Activated naive CD4-positive, alpha-beta T cell (primary cell): ENCODE results near the gene FAM167B.
A peak's percentile ranks its signal among the peaks of the same experiment; 100 is the strongest.

ENCODE experiments used
- DNase-seq, 4 experiments: peaks; one replicate each; lab custom pipeline; 2025; lab: John Stamatoyannopoulos, UW

The FAM167B gene

GRCh38 chr1:32246888-32247273 lies at the start of gene FAM167B:
Gene FAM167B, plus strand, starts transcription at chr1:32247222. Its CDS starts 200 bp downstream, at chr1:32247422.
- no peak for DNase-seq

DNA sequence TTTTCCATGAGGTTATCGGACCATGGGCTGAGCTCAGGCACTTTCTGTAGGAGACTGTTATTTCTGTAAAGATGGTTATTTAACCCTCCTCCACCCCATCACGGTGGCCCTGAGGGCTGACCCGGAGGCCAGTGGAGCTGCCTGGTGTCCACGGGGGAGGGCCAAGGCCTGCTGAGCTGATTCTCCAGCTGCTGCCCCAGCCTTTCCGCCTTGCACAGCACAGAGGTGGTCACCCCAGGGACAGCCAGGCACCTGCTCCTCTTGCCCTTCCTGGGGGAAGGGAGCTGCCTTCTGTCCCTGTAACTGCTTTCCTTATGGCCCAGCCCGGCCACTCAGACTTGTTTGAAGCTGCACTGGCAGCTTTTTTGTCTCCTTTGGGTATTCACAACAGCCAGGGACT lies 49.2 kb upstream of the FAM167B start:
- no peak for DNase-seq

DNA sequence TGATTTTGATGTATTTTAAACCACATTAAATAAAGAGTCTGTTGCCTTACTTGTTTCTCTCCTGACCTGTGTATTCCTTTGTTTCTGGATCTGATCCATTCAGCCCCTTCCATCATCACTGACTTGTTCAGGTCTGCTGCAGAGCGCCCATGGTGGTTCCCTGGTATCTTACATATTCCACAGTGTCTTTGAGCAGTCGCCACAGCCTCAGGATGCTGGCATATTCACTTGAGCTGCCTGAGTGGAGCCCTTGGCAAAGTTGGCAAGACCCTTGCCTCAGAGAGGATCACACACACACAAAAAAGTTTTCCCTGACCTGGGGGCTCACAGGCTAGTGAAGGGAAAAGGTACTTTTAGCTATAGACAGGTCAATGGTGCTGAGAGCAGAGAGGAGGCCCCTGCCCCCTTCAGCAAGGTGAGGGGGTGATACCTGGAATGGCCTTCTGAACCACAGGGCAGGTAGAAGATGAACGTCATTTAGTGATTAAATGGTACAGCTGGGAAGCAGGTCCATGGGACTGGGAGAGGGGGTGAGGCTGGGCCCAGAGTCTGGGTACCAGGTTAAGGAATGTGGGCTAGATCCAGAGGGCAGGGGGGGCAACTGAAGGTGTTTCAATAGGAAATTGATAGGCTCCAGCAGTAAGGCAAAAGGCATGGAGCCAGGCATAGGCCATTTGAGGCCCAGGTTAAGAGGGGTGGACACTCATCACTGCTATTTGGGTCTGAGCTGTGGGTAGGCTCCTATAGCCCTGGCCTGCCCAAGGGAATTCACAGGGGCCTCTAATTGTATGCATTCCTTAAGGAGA lies 48.6 kb upstream of the FAM167B start:
- no peak for DNase-seq

GRCh38 chr1:32199043-32199716 lies 47.8 kb upstream of the FAM167B start:
- no peak for DNase-seq

DNA sequence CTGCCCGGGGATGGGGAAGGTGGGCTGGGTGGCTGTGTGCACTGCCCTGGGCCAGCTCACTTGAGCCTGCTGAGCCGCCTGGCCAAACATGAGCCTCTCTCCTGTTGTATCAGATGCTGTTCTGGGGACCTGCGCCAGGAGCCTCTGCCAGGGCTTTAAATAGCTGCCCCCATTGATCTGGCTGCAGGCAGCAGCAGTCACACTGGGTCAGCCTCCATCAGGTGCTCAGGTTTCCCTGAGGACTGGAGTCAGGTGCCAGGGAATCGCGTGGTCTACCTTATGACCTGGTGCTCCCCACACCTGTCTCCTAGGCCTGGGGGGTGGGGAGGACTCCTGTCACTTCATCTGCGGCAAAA lies 47.3 kb upstream of the FAM167B start:
- no peak for DNase-seq

DNA sequence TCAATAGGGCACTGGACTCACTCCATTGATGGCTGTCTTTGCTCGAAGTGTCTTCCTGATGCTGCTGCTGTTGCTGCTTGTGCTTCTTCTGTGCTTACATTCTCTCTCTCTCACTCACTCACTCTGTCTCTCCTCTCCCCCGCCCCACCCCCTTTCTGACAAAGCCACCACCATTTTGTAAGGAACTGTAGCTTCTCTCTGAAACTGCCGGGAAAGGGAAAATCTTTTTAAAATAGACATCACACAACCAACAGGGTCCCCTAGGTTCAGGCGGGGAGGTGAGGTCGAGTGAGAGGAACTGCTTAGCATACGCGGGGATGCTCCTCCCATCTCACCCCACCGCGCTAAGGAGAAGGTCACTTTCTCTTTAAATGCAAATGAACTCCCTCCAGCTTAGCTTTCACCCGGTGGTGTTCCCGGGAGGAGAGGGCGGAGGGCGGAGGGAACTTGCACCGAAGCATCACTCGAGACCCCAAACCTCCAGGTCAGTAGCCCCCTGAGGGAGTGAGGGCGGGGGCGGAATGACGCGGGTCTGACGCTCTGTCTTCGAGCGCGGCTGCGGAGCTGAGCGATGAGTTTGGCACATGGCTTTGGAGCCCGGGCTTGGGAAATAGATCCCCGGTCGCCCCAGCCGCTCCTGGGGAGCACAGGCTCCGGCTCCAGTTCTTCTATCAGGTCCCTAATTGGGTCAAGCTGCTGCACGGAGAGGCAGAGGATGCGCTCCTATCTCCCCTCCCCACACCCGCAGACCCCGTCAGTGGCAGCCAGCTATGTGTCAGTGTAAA lies 46.6 kb upstream of the FAM167B start, which contains the start of gene CCDC28B:
Gene CCDC28B, plus strand, starts transcription at position 370 of the 785 bp plus-strand sequence. CDS start 1,341 bp downstream, outside the sequence.
- peak in 2 of 4 experiments; percentile 17 to 40 for DNase-seq

DNA sequence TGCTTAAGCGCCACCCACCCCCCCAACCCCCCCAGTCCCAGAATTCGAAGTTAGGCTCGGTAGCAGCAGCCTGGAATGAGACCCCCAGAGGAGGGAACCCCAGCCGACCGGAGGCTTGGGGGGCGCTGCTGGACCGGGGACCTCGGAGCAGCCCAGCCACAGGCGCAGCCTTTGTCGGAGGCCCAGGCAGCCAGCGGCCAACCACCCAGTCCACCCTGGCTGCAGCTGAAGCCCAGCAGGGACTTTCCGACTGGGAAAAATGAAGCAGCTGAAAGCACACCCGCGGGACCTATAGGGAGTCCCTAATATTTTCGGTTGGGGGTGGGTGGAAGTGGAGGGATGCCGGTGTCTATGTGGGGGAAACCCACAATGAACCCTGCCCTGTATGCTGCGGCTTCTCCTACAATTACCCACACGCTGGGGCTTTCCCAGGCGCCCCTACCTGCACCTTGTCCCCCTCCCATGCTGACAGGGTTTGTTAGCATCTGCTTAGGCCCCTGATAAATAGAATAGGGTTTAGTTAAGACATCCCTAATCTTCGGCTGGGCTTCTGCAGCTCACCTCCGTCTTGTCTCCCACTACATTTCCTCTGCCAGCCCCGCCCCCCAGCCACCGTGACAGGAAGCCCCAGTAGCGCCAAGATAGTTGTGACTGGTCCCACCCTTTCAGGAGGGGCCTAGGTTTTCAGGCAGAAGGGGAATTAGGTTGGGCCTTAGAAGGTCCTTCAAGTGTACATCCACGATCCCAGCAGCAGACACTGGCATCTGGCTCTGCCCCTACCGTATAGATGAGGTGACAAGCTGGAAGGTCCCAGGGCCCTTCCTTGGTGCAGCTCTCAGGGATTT lies 45.8 kb upstream of the FAM167B start:
- peak; percentile 30 to 71 (median 50) for DNase-seq

DNA sequence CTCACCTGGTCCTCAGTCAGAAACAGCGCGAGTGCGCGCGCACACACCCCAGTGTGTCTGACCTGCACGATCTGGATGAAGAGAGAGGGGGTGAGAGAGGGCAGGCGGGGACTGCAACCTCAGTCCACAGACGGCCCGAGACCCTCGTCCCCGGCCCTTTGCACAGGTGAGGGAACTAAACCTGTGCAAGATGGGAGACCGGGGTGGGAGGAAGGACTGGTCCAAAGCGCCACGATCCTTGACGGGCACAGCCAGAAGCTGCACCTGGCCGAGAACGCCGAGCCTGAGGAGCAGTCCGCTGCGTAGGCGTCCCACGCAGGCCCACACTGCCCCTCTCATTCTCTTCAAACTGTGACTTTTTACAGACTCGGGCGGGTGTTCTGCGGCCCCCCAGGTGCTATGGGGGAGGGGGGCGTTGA lies 42.1 kb upstream of the FAM167B start:
- DNase-seq, result no peak

- peak; percentile 38 to 79 (median 58) for DNase-seq
These were observed 41.3 kb upstream of the FAM167B start, which contains the start of gene IQCC for GRCh38 chr1:32205401-32206370. Gene IQCC, plus strand, starts transcription at chr1:32205671. Its CDS starts 11 bp downstream, at chr1:32205682.

GRCh38 chr1:32208469-32208868 lies 38.6 kb upstream of the FAM167B start:
- no peak for DNase-seq

DNA sequence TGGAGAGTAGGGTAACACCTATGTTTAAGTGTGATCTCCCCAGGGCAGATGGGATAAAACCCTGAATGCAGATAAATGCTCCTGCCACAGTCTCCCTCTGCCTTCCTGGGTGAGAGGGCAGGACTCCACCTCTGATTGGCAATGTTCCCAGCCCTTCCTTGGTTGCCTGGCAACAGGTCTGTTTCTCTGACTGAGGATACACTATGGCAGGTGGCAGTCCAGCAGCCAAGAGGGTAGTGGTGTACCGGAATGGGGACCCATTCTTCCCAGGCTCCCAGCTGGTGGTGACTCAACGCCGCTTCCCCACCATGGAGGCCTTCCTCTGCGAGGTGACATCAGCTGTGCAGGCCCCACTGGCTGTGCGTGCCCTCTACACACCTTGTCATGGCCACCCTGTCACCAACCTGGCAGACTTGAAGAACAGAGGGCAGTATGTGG lies 38.1 kb upstream of the FAM167B start, which contains the start of gene DCDC2B:
Gene DCDC2B, plus strand, starts transcription at position 199 of the 438 bp plus-strand sequence. Its CDS starts 5 bp downstream, at position 204.
- no peak for DNase-seq

DNA sequence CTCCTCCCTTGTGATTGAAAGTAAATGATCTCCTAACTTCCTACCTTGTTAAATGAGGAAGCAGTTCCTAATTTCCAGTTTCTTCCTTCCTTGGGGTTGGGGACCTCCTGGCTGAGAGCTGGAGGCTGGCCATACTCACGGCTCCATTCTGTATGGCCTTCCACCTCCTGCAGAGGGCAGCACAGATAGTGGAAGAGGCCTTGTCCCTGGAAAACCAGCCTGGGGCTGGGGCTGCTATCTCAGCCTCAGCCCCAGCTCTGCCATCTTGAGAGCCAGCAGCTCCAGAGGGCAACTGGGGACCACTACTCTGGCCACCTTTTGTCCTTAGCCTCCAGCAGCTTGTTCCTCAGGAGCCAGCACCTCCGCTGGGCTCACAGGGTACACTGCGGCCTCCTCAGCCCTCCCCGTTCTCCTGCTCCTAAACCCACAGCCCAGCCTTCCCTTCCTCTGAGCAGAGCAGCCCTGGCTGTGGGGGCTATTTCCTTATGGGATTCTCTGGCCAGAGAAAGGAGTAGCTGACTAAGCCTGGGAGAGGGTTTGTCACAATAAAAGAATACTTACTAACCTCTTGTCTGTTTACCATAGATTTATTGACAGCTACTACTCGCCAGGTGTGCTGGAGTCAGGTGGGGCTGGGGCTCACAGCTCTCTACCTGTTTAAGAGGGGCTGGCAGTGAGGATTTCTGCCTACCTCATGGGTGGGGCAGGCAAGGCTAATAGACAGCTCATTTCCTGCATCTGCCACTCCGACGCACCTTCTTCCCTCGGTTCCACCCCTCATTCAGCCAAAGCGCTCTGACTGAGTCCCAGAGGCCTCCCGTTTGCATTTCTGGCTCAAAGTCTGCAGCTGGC lies 31.2 kb upstream of the FAM167B start:
- peak in 2 of 4 experiments; percentile 20 to 37 for DNase-seq

GRCh38 chr1:32216566-32216965 lies 30.5 kb upstream of the FAM167B start:
- DNase-seq, result no peak

DNA sequence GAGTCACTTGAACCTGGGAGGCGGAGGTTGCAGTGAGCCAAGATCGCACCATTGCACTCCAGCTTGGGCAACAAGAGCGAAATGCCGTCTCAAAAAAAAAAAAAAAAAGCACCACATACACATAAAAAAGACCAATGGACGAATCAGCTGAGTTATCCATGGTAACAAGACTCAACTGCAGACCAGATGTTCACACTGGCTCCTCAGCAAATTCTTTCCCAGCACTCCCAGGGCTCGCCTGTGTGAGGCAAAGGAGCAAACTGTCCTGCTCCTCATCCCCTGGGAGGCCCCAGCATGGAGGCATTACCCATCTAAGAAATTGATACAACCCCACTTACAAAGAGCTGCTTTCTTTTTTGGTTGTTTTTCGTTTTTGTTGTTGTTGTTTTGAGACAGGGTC lies 28.0 kb upstream of the FAM167B start:
- DNase-seq, result no peak

- no peak for DNase-seq
These were observed 26.1 kb upstream of the FAM167B start for GRCh38 chr1:32220746-32221580.

- DNase-seq, result no peak
These were observed 25.4 kb upstream of the FAM167B start for GRCh38 chr1:32221581-32221979.

- DNase-seq, result peak; percentile 61 to 83 (median 74)
These were observed 24.9 kb upstream of the FAM167B start, which contains the start of the genes EIF3I and TMEM234 for GRCh38 chr1:32221980-32222755. Gene EIF3I, plus strand, starts transcription at chr1:32222407. Its CDS starts 35 bp downstream, at chr1:32222442. Gene TMEM234, minus strand, starts transcription at chr1:32222353. Its CDS starts 31 bp downstream, at chr1:32222322.
